Measurements from ENCODE around the gene ADAP2. TPM values are rescaled to one million over a fixed set of nuclear protein-coding genes. Genes with fewer than 3 reads are reported as not detected.
A peak's percentile ranks its signal among the peaks of the same experiment; 100 is the strongest.

The ADAP2 gene
- total and polyA plus RNA-seq, 2 of the 8 experiments (the other 6 are each of a cell fraction or from before 2014, with no cell fraction given): 0.76 to 1.1 TPM

DNA sequence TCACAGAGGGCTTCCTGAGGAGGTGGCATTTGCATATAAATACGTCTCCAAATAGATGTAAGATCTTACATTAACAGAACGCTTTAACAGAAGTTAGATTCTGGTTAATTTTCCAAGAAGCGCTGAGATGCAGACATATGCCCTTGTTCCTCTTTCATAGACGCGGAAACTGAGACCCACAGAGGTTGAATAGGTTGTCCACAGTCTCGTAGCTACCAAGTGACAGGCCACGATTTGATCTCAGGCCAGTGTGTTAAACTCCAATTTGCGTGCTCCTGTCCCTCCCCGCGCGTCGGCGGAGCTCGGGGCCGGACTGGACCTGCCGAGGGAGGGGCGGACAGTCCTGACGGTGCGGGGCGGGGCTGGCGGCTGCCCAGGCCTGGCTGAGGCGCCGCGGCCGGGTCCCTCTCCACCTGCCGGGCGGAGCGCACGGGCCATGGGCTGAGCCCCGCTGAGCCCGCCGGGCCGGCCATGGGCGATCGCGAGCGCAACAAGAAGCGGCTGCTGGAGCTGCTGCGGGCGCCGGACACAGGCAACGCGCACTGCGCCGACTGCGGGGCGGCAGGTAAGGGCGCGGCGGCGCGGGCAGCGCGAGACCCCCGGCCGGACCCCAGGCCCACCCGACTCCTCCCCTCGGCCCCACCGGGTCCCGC is at the start of gene ADAP2 (continued):
- TF ChIP-seq RAD21 (IDR thresholded peaks at IDR 0.05 in 1 of 2, conservative IDR thresholded peaks at IDR 0.05 in 1 of 2; ENCODE audit: low read depth in 2 of 2, low read length in 2 of 2) (no peak), KDM4A (IDR thresholded peaks at IDR 0.05; ENCODE audit: low read depth, low read length, severe bottlenecking) (peak; percentile 55), BACH1 (IDR thresholded peaks at IDR 0.05; ENCODE audit: low read length) (no peak; the same call in 1 of the 2 replicates), ASH2L (IDR thresholded peaks at IDR 0.05; ENCODE audit: low read length) (no peak), SAP30 (IDR thresholded peaks at IDR 0.05; ENCODE audit: insufficient read depth, insufficient replicate concordance, low read length) (no peak), NANOG (IDR thresholded peaks at IDR 0.05; ENCODE audit: insufficient read depth, low read depth, low read length, poor library complexity, severe bottlenecking) (no peak), YY1 (IDR thresholded peaks at IDR 0.05; ENCODE audit: low read depth, low read length) (peak; percentile 40; the same call in 1 of the 2 replicates), TBP (IDR thresholded peaks at IDR 0.05; ENCODE audit: low read depth, low read length) (no peak), TCF12 (IDR thresholded peaks at IDR 0.05; ENCODE audit: low read depth, low read length) (no peak), SP4 (IDR thresholded peaks at IDR 0.05; ENCODE audit: low read length) (no peak), TEAD4 (IDR thresholded peaks at IDR 0.05; ENCODE audit: low read depth, low read length) (no peak), HDAC2 (IDR thresholded peaks at IDR 0.05; ENCODE audit: borderline replicate concordance in 1 of 2, low read depth in 2 of 2, low read length in 2 of 2) (no peak), CEBPB (IDR thresholded peaks at IDR 0.05; ENCODE audit: low read depth, low read length) (no peak), POU5F1 (IDR thresholded peaks at IDR 0.05; ENCODE audit: low read depth, low read length) (no peak)
- TF ChIP-seq, protein P1, sequence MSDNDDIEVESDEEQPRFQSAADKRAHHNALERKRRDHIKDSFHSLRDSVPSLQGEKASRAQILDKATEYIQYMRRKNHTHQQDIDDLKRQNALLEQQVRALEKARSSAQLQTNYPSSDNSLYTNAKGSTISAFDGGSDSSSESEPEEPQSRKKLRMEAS (IDR thresholded peaks at IDR 0.05): peak; percentile 16

Measured in H1 (cell line).